Mesenteric fat pad (tissue), 1 donor: ENCODE results near the gene SPINT1. TPM values are rescaled to one million over a fixed set of nuclear protein-coding genes. Genes with fewer than 3 reads are reported as not detected.

Experiments
- total RNA-seq: library from RNA; stranded (reverse); fragmentation: NEBNext Ultra II Directional; extraction: Animal tissue kit (Norgen Biotek cat#: 25700); gene quantifications from one replicate; pipeline ENCODE4 v1.2.1, GENCODE V29; 2021
- donor health status: DM: yes; HTN: yes; CAD: no.

SPINT1 gene
- total RNA-seq, 1 donor from 2014 or later, result 2.7 TPM

Other genes with a start within 250 kb of the SPINT1 start
- 0.35 TPM for gene KNL1, start 249.8 kb upstream of the SPINT1 start, total RNA-seq
- 0.32 TPM for gene RAD51, start 148.9 kb upstream of the SPINT1 start, total RNA-seq
- 57.0 TPM for gene RMDN3, start 88.8 kb upstream of the SPINT1 start, total RNA-seq
- 17.1 TPM for gene GCHFR, start 80.0 kb upstream of the SPINT1 start, total RNA-seq
- gene C15orf62, start 74.1 kb upstream of the SPINT1 start, total RNA-seq, result 0.19 TPM
- 9.8 TPM for gene ZFYVE19, start 37.0 kb upstream of the SPINT1 start, total RNA-seq
- gene DNAJC17, start 36.6 kb upstream of the SPINT1 start, total RNA-seq, result 25.8 TPM
- not detected for gene PPP1R14D, start 15.3 kb upstream of the SPINT1 start, total RNA-seq
- gene RHOV, start 30.2 kb downstream of the SPINT1 start, total RNA-seq, result not detected
- 29.3 TPM for gene VPS18, start 50.4 kb downstream of the SPINT1 start, total RNA-seq
- 15.2 TPM for gene DLL4, start 85.3 kb downstream of the SPINT1 start, total RNA-seq
- gene CHAC1, start 109.4 kb downstream of the SPINT1 start, total RNA-seq, result 2.4 TPM